ENCODE data around the gene ABHD16A.
"Not testable (repeated sequence)": the region's sequence is repeated elsewhere in the genome, so short reads cannot be mapped to it uniquely, and the experiment has no call there.

The ABHD16A gene

DNA sequence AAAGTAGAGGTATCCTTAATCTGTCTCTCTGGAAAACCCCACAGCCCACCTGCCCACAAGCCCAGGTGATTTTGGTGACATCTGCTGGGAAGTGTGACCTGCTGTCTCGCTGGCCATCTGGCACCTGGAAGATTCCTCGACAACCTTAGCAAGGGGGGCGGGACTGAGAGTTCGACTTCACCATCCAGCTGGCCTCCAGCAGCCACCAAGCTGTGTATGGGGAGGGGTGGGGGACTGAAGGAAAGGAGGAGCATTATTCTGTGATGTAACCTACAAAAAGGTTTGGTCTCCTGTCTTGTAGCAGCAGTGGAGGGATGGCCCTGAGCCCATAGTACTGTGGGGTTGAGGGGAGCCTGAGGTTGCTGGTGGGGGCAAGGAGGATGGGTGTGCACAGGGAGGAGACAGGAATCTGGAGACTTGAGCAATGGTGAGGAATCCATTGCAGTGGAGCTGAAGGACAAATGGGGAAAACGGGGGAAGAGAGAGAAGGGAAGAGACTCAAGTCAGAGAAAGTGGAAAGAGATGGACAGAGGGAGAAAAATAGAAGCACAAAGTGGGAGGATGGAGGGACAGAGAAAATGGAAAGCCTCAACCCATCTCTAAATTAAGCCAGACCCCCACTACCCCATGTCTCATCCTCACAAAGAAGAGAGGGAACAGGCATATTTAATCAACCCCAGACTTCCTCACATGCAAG, 7.5 kb upstream of the ABHD16A start:
- H3K27ac ChIP-seq (ENCODE audit: low read depth, low read length): no peak overlapping the region
- H3K4me2 ChIP-seq (ENCODE audit: low read length): no peak overlapping the region
- H3K4me1 ChIP-seq (ENCODE audit: control insufficient read depth, low read length): peaks cover 5% of the 10 kb centered on the region; the same call in 1 of the 2 replicates

DNA sequence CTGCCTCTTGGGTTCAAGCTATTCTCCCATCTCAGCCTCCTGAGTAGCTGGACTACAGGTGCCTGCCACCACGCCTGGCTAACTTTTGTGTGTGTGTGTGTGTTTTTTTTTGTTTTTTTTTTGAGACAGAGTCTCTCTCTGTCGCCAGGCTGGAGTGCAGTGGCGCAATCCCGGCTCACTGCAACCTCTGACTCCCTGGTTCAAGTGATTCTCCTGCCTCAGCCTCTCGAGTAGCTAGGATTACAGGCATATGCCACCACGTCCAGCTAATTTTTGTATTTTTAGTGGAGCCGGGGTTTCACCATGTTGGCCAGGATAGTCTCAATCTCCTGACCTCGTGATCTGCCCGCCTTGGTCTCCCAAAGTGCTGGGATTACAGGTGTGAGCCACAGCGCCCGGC, 6.0 kb upstream of the ABHD16A start:
- H3F3A ChIP-seq (ENCODE audit: control insufficient read depth, insufficient read depth); H3K9me3 ChIP-seq (ENCODE audit: control insufficient read depth, insufficient read depth, low read length); H4K20me1 ChIP-seq (ENCODE audit: control insufficient read depth, insufficient read depth, low read depth, low read length); H3K9me2 ChIP-seq (replicated peaks; ENCODE audit: control insufficient read depth, low read length); H3K4me2 ChIP-seq (ENCODE audit: low read length); H3K27ac ChIP-seq (ENCODE audit: low read depth, low read length); H3K36me3 ChIP-seq (ENCODE audit: control insufficient read depth, low read length); H3K79me2 ChIP-seq (ENCODE audit: control insufficient read depth, low read length); H3K4me1 ChIP-seq (ENCODE audit: control insufficient read depth, low read length); H3K4me3 ChIP-seq (ENCODE audit: low read length): not testable (repeated sequence)
- peaks cover 40% of the 10 kb centered on the region for H3K27me3 ChIP-seq (ENCODE audit: control insufficient read depth, low read length)

More for the DNA sequence above, 7.5 kb upstream of the ABHD16A start:
- H3K9me3 ChIP-seq (ENCODE audit: control insufficient read depth, insufficient read depth, low read length): no peaks in the 10 kb centered on the region
- H4K20me1 ChIP-seq (ENCODE audit: control insufficient read depth, insufficient read depth, low read depth, low read length): no peaks in the 10 kb centered on the region
- peaks cover 47% of the 10 kb centered on the region for H3K27me3 ChIP-seq (ENCODE audit: control insufficient read depth, low read length)
- H3K9me2 ChIP-seq (replicated peaks; ENCODE audit: control insufficient read depth, low read length): no peaks in the 10 kb centered on the region
- H3K36me3 ChIP-seq (ENCODE audit: control insufficient read depth, low read length): no peaks in the 10 kb centered on the region
- H3F3A ChIP-seq (ENCODE audit: control insufficient read depth, insufficient read depth): peaks cover 3% of the 10 kb centered on the region; the same call in 1 of the 2 replicates
- no peaks in the 10 kb centered on the region for H3K79me2 ChIP-seq (ENCODE audit: control insufficient read depth, low read length)
- TF ChIP-seq EZH2phosphoT487 (IDR thresholded peaks at IDR 0.05; ENCODE audit: borderline replicate concordance, low read length): no peak
- TF ChIP-seq, protein P1, sequence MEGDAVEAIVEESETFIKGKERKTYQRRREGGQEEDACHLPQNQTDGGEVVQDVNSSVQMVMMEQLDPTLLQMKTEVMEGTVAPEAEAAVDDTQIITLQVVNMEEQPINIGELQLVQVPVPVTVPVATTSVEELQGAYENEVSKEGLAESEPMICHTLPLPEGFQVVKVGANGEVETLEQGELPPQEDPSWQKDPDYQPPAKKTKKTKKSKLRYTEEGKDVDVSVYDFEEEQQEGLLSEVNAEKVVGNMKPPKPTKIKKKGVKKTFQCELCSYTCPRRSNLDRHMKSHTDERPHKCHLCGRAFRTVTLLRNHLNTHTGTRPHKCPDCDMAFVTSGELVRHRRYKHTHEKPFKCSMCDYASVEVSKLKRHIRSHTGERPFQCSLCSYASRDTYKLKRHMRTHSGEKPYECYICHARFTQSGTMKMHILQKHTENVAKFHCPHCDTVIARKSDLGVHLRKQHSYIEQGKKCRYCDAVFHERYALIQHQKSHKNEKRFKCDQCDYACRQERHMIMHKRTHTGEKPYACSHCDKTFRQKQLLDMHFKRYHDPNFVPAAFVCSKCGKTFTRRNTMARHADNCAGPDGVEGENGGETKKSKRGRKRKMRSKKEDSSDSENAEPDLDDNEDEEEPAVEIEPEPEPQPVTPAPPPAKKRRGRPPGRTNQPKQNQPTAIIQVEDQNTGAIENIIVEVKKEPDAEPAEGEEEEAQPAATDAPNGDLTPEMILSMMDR (IDR thresholded peaks at IDR 0.05; ENCODE audit: low read depth, low read length, poor library complexity, severe bottlenecking): no peak
- no peak overlapping the region for H3K4me3 ChIP-seq (ENCODE audit: low read length)

DNA sequence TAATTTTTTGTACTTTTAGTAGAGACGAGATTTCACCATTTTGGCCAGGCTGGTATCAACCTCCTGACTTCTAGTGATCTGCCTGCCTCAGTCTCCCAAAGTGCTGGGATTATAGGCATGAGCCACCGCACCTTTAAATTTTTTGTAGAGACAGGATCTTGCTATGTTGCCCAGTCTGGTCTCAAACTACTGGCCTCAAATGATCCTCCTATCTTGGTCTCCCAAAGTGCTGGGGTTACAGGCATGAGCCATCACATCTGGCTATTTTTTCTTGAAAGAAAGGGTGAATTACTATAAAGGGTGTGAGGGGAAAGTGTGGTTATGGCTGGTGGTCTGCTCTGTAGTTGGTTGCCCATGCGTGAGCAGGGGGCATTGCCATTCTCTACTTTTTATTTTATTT, 5.1 kb upstream of the ABHD16A start:
- Histone ChIP-seq H3K4me1 (ENCODE audit: control insufficient read depth, low read length) (peaks cover 12% of the 10 kb centered on the region), H3K4me2 (ENCODE audit: low read length) (no peak overlapping the region), H3F3A (ENCODE audit: control insufficient read depth, insufficient read depth) (peaks cover 6% of the 10 kb centered on the region)

DNA sequence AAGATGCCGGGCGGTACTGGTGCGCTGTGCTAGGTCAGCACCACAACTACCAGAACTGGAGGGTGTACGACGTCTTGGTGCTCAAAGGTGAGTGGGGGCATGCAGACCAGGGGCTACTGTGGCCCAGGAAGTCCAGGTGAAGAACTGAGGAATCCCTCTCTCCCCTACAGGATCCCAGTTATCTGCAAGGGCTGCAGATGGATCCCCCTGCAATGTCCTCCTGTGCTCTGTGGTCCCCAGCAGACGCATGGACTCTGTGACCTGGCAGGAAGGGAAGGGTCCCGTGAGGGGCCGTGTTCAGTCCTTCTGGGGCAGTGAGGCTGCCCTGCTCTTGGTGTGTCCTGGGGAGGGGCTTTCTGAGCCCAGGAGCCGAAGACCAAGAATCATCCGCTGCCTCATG, 4.6 kb upstream of the ABHD16A start:
- H3K27ac ChIP-seq (ENCODE audit: low read depth, low read length): no peak overlapping the region
- no peaks in the 10 kb centered on the region for H3K9me3 ChIP-seq (ENCODE audit: control insufficient read depth, insufficient read depth, low read length)
- H3K79me2 ChIP-seq (ENCODE audit: control insufficient read depth, low read length): peaks cover 1% of the 10 kb centered on the region
- peaks cover 6% of the 10 kb centered on the region for H3F3A ChIP-seq (ENCODE audit: control insufficient read depth, insufficient read depth)
- peaks cover 29% of the 10 kb centered on the region for H3K27me3 ChIP-seq (ENCODE audit: control insufficient read depth, low read length)
- no peaks in the 10 kb centered on the region for H3K9me2 ChIP-seq (replicated peaks; ENCODE audit: control insufficient read depth, low read length)
- no peak overlapping the region for H3K4me2 ChIP-seq (ENCODE audit: low read length)
- H4K20me1 ChIP-seq (ENCODE audit: control insufficient read depth, insufficient read depth, low read depth, low read length): no peaks in the 10 kb centered on the region
- no peaks in the 10 kb centered on the region for H3K36me3 ChIP-seq (ENCODE audit: control insufficient read depth, low read length)
- TF ChIP-seq, protein P1 (IDR thresholded peaks at IDR 0.05; ENCODE audit: low read depth, low read length, poor library complexity, severe bottlenecking): no peak
- TF ChIP-seq EZH2phosphoT487 (IDR thresholded peaks at IDR 0.05; ENCODE audit: borderline replicate concordance, low read length): no peak
- no peak overlapping the region for H3K4me3 ChIP-seq (ENCODE audit: low read length)
- H3K4me1 ChIP-seq (ENCODE audit: control insufficient read depth, low read length): peaks cover 12% of the 10 kb centered on the region

More for the DNA sequence above, 5.1 kb upstream of the ABHD16A start:
- Histone ChIP-seq H4K20me1 (ENCODE audit: control insufficient read depth, insufficient read depth, low read depth, low read length) (no peaks in the 10 kb centered on the region), H3K79me2 (ENCODE audit: control insufficient read depth, low read length) (no peaks in the 10 kb centered on the region), H3K36me3 (ENCODE audit: control insufficient read depth, low read length) (no peaks in the 10 kb centered on the region), H3K27ac (ENCODE audit: low read depth, low read length) (no peak overlapping the region), H3K9me3 (ENCODE audit: control insufficient read depth, insufficient read depth, low read length) (no peaks in the 10 kb centered on the region), H3K9me2 (replicated peaks; ENCODE audit: control insufficient read depth, low read length) (no peaks in the 10 kb centered on the region), H3K27me3 (ENCODE audit: control insufficient read depth, low read length) (peaks cover 34% of the 10 kb centered on the region), H3K4me3 (ENCODE audit: low read length) (no peak overlapping the region)
- TF ChIP-seq, protein P1 (IDR thresholded peaks at IDR 0.05; ENCODE audit: low read depth, low read length, poor library complexity, severe bottlenecking): no peak
- TF ChIP-seq EZH2phosphoT487 (IDR thresholded peaks at IDR 0.05; ENCODE audit: borderline replicate concordance, low read length): no peak
